ENCODE data around the gene COQ4.
"Not testable (repeated sequence)": the region's sequence is repeated elsewhere in the genome, so short reads cannot be mapped to it uniquely, and the experiment has no call there.

COQ4 gene

DNA sequence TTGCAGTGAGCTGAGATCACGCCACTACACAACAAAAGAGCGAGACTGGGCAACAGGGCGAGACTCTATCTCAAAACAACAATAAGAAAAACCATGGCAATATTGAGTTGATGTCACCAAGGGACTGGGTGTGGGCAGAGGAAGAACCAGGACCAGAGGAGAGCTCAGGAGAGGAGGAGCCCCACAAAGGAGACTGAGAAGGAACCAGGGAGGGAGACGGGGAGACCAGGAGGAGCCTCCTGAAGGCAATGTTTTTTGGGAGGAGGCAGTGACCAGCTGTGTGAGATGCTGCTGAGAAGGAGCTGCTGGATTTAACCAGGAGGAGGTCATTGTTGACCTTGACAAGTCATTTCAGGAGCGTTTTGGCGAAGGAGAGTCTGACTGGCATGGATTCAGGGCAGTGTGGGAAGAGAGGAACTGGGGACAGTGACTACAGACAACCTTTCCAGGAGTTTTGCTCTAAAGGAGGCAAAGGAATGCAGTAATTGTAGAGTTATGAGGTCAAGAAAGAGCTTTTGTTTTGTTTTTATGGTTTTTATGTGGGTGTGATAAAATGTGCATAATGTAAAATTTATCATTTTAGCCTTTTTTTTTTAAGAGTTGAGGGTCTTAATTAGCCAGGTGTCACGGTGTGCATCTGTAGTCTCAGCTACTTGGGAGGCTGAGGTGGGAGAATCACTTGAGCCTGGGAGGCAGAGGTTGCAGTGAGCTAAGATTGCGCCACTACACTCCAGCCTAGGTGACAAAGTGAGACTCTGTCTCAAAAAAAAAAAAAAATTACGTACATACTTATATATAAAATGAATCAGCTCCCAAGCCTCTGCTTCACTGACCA, 18.3 kb upstream of the COQ4 start:
- DNase-seq: no peak

DNA sequence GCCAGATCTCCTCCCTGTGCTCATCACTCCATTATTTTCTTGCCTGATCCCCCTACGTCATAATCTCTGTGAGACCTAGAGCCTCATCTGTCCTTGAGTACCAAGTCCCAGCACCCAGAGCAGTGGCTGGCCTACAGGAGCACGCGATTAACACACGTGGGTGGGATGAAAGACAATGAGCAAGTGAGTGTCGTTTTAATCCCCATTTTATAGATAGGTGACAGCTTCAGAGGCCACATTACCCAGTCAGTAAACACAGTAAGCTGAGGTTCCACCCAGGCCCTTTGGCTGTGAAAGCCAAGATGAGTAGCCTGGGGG, 17.7 kb upstream of the COQ4 start:
- DNase-seq: no peak

DNA sequence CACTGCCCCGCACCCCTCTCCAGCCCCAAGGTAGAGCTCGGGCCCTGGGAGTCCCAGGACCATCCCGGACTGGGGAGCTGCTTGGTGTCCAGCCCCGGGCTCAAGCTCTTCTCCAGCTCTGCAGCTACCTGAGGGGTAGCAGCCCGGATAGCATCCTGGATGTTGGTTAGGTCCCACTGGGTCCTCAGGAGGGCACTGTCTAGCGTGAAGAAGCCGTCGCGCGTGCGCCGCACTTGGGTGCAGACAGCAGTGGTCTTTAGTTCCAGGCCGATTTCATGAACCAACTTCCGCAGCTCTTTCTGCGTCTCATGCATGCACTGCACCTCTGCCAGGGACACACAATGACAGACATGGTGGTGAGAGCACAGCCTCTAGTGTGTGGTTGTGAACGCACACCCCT, 13.1 kb upstream of the COQ4 start:
- DNase-seq: no peak

DNA sequence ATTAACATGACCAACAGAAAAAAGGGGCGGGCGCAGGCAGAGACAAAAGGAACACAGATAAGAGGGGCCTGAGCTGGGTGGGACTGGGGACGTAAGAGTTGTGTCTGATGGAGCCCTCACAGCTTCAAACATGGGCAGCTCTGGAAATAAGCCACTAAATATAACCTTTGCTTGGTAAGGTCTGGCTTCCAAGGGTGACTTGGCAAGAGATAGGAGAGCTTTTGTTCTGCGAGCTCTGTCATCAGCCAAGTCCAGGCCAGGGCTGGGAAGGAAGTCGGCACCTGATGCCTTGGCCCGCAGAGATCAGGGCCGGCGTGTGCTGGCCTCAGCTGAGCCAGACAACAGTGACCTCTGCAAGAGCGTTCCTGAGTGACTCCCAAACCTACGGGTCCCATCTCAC, 12.2 kb upstream of the COQ4 start:
- DNase-seq: no peak

DNA sequence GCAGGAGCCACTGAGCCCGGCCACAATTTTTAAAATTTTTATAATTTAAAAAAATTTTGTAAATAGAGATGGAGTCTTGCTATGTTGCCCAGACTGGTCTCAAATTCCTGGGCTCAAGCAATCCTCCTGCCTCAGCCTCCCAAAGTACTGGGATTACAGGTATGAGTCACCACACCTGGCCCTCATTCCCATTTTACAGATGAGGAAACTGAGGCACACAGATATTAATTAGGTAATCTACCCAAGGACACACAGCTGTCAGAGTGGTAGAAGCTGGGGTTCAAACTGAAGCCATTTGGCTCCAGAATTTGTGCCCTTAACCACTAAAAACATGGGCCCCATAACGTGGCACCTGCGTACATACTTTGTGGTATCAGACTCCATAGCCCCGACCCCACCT, 7.9 kb upstream of the COQ4 start:
- no peak for DNase-seq

DNA sequence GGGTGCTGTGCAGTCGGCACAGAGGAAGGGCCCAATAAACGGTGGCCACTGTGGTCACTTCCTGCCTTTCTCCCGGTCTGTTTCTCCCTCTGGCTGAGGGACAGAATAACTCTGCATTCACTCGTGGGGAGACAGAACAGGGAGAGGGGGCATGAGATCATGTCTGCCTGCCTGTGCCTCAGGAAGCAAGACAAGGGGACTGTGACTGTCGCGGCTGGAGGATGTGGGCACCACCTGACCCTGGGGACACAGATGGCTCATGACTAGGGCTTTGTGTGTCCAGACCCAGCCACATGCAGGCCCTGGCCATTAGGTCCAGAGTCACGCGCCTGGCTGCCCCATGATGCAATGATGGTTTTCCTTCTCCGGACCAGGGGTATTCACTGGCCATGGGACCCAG, 6.2 kb upstream of the COQ4 start:
- DNase-seq: no peak

DNA sequence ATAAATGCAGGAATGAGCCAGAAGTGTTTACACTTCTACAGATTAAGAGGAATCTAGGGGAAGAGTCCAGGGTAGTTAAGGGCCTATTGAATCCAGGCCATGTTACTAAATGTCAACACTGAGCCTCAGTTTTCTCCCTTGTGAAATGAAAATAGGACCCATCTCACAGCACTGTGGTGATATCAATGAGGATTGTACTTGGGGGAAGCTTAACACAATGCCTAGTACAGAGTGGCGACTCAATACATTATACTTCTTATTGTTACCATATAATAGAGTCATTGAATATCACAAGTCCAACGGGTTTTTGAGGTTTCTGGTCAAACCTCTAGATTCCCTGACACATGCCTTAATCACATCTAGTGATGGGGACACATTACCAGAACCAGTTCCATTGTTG, 5.0 kb upstream of the COQ4 start:
- no peak for DNase-seq

DNA sequence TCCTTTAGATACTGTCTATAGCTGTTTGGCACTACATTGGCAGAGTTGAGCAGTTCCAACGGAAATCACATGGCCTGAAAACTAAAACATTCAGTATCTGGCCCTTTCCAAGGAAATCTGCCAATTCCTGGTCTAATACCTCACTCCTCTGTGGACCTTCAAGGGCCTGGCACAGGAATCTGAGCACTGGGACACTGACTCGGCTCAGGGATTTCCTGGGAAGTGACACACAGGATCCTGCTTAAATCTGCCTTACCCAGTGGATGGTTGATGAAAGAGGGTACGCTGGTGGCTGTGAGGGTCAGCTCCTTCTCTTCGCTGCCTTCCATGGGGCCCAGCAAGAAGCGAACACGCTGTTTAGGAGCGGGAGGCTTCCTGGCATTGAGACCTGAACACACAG, 1.3 kb upstream of the COQ4 start:
- DNase-seq: no peak

DNA sequence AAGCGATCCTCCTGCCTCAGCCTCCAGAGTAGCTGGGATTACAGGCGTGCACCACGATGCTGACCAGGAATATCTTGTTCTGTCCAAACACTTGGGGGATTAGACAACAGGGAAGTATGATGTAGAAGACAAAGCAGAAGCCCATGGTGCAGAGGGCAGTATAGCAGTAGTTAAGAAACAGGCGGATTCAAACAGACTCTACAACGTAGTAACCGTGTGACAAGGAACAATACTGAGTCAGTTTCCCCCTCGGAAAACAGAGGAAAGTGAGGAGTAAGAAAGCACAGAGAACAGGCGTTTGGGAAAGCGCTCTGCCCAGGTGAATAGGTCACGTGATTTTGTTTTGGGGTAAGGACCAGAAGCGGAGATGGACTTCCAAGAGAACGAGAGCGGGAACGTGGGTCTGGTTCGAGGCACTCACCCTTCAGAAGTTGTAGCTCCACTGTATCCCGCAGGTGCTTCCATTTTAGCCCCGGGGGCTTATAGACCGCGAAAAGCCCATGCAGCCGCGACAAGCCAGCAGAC, 698 bp upstream of the COQ4 start:
- no peak for DNase-seq

DNA sequence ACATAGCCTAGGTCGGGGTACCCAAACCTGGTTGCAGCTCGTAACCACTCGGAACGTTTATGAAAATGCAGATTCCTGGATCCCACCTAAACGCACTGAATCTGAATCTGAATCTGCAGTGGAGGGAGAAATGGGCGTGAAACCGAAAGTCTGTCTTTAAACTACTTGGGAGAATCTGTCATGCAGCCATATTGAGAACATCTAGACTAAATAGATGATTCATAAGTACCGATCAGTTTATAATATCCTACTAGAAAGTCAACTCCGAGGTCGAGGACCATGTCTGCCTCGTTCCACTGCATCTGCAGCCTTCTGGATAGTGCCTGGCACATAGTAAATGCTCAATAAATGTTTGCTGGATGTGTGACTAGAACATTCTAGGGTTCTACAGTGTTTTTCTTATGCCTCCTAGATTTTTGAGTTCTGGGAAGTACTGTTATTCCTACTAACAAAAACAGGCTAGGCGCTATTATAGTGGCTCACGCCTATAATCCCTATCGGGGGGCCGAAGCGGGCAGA, 632 bp downstream of the COQ4 start:
- DNase-seq: no peak

DNA sequence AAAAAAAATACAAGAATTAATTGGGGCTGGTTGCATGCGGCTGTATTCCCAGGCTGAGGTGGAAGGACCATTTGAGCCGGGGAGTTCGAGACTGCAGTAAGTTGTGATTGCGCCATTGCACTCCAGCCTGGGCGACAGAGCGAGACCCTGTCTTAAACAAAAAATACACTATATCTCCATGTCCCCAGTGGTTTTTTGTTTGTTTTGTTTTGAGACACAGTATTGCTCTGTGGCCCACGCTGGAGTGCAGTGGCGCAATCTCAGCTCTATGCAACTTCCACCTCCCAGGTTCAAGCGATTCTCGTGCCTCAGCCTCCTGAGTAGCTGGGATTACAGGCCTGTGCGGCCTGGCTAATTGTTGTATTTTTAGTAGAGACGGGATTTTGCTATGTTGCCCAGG, 1.2 kb downstream of the COQ4 start:
- DNase-seq: no peak

DNA sequence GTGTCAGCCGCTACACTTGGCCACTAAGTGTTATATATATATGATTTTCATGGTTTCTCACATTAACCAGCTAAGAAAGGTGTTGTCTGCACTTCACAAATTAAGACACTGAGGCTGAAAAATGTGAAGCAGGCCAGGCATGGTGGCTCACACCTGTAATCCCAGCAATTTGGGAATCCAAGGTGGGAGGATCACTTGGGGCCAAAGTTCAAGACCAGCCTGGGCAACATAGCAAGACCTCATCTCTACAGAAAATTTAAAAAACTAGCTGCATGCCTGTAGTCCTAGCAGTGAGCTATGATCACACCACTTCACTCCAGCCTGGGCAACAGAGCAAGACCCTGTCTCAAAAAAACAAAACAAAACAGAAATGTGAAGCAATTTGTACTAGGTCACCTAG, 1.8 kb downstream of the COQ4 start:
- no peak for DNase-seq

DNA sequence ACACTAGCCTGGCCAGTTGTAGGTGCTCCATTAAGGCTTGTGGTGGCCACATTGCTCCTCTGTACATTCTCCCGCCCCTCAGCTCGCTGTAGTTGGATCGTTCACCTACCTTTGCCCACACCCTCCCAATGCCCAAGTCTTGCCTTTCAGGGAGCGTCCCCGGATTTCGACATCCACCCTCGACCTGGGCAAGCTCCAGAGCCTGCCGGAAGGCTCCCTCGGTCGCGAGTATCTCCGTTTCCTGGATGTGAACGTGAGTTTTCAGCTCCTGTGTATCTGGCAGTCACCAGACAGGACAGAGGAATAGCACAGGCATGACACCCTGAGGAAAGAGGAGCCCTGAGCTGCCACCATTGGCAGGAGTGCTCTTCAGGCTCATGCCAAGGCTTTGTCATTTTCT, 3.0 kb downstream of the COQ4 start:
- DNase-seq: no peak

DNA sequence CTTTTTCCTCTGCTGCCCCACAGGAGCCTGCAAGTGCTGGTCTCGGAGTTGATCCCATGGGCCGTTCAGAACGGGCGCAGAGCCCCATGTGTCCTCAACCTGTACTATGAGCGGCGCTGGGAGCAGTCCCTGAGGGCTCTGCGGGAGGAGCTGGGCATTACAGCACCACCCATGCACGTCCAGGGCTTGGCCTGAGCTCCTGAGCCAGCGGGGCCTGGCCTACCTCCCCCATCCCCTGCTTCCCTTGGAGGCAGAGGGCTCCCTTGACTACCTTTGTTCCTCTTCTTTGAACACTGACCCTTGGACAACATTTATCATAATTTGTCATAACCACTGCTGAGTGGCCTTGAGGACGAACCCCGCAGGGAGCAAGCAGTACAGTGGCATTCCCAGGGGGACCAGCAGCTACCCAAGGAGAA, 10.8 kb downstream of the COQ4 start:
- no peak for DNase-seq

DNA sequence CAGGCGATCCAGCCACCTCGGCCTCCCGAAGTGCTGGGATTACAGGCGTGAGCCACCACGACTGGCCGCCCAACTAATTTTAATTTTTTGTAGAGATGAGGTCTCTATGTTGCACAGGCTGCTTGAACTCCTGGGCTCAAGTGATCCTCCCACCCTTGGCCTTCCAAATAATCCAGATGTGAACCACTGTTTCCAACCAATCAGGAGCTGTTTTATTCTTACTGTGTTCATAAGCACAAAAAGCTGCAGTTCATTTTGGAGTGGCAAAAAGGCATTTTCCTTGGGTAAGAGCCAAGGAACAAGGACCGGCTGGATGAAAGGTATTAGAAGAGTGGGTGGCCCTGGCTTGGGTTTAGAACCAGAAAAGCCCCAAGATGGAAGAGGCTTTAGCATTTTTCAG, 12.5 kb downstream of the COQ4 start:
- no peak for DNase-seq

DNA sequence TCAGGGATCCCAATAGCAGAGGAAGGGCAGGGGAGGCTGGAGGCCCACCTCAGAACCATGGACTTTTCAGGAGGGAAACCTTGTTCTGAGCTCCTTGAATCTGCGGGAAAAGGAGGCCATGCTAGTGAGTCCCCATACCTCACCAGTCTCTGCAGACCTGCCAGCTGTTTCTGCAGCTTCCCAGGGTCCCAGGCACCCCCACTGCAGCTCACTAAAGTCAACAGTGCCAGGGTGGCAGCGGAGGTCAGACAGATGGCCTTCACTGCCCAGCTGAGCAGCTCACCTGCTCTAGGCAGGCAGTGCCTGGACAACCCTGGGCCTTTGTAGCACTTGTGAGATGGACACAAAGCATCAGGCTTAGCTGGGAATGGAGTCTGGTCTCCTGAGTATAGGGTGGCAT, 13.3 kb downstream of the COQ4 start:
- no peak for DNase-seq

DNA sequence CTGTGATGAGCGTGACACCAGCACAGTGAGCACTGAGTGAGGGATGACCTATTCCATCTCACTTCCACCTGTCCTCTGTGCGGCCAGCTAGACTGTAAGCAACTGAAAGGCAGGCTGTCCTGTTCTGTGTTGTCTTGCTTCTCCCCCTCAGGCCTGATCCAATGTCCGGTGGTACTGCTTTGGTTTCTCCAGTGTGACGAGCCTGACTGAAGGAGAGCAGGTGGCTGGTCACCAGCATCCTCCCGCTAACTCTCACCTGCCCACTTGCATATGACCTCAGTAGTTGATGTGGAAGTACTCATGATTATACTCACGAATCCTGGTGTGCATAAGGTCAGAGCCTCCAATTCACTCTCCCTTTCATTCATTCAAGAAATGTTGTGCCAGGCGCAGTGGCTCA, 15.3 kb downstream of the COQ4 start:
- no peak for DNase-seq

DNA sequence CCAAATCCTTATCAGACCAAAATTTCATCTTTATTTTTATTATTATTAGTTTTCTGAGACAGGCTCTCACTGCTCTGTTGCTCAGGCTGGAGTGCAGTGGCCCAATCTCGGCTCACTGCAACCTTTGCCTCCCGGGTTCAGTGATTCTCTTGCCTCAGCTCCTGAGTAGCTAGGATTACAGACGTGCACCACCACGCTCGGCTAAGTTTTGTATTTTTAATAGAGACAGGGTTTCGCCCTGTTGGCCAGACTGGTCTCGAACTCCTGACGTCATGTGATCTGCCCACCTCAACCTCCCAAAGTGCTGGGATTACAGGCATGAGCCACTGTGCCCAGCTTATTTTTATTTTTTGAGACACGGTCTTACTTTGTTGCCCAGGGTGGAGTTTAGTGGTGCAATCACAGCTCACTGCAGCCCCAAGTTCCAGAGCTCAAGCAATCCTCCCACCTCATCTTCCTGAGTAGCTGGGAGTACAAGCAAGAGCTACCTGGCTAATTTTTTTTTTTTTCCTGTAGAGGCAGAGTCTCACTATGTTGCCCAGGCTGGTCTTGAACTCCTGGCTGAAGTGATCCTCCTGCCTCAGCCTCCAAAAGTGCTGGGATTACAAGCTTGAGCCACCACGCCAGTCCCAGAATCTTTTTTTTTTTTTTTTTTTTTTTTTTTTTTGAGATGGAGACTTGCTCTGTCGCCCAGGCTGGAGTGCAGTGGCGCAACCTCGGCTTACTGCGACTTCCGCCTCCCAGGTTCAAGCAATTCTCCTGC, 16.4 kb downstream of the COQ4 start:
- not testable (repeated sequence) for DNase-seq

DNA sequence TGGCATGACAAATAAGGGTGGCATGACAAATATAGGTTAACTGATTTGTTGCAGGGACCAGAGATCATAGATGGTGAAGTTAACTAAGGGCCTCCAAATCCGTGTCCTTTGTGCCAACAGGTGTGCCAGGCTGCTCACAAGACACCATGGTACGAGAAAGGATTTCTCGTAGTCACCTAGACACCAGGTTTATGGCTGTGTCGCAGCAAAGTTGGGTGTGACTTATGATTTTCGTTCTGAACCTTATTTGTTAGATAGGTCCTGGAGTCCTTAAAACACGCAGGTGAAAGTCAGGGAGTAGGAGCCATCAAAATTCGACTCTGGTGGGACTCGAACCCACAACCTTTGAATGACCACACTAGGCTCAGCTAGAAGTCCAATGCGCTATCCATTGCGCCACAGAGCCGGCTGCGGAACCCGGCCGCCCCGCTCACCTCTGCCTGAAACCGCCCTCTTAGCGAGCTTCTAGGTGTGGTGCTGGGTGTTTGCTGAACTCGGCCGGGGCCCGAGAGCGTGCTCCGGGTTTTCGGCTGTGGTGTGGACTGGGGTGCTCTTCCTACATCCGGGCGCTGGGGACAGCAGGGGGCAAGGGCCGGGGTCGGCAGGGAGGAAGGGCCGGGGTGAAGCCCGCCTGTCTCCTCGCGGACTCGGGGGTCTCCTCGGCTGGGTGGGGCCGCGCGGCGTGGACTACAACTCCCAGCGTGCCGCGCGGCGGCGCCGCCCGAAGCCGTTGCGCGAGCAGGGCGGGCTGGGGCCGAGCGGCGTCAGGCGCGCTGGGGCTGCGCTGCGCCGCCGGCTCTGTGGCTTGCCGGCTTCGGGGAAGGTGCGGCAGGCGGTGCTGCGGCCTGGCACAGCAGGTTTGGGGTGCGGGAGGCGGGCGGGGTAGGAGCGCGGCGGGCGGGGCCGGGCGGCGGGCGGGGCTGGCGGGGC, 17.4 kb downstream of the COQ4 start, which contains the start of gene SLC27A4:
Gene SLC27A4 (plus strand): TSS at position 767 of the 930 bp plus-strand sequence. CDS start 2,606 bp downstream, outside the sequence.
- DNase-seq: peak; percentile 76

DNA sequence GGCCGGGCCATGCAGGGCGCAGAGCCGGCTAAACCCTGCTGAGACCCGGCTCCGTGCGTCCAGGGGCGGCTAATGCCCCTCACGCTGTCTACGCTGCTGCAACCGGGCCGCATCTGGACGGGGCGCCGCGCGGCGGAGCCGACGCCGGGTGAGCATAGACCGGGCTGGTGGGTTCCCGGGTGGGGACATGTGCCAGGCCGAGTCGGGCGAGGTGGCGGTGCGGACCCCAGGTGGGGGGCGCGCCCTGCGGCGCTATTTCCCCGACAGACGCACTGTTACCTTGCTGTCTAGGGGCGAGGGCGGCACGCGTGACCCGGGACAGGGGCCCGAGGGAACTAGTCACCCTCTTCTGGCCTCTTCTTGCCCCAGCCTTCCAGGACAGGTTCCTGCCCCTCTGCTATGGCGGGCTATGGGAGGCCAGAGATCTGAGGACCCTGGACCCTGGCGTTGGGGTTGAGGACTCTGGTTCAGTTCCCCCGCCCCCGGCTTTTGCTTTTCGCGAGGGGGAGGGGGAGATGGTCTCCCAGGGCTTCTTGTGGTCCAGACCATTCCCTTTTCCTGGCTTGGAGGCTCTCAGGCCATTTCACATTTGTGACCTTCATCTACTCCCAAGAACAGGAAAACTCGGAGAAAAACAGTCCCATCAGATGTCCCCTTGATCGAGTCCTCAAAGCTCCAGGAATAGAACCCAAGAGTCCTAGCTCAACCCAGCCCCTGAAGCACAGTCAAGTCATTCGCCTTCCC, 18.2 kb downstream of the COQ4 start:
- DNase-seq: no peak

DNA sequence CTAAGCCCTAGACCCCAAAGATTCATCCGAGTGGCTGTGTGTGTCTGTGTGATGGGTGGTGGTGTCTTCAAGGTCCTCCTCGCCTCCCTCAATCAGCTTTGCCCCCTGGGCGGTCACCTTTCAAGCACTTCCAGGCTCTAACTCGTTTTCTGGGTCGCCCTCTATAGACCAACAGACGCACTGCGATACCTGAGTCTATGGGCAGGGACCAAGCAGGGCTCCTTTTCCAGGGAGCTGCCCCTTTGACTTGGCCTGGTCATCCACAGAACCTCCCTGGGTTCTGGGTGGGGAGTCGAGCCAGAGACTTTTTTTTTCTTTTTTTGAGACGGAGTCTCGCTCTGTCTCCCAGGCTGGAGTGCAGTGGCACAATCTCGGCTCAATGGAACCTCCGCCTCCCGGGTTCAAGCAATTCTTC, 18.8 kb downstream of the COQ4 start:
- peak; percentile 50 for DNase-seq

All from activated CD4-positive, alpha-beta T cell treated with anti-CD3 and anti-CD28 coated beads for 1 hour (primary cell).